Stimulated activated CD8-positive, alpha-beta memory T cell treated with anti-CD3 and anti-CD28 coated beads, Interleukin-15, amount 100 ng/mL, for 4 hours (primary cell): ENCODE measurements around the gene INTS6.

Experiments used
- DNase-seq, 2 donors: peaks; one replicate each; pipeline ENCODE4 v3.0.0-alpha.2; 2020; ENCODE audit warnings: low read depth in 2 of 2

The INTS6 gene

GRCh38 chr13:51318876-51319275, 134.0 kb downstream of the INTS6 start:
- no peak for DNase-seq

- DNase-seq: no peak
These were observed 134.8 kb downstream of the INTS6 start for GRCh38 chr13:51318015-51318414.

- no peak for DNase-seq
These were observed 135.6 kb downstream of the INTS6 start for GRCh38 chr13:51317262-51317661.

GRCh38 chr13:51313619-51314018, 139.2 kb downstream of the INTS6 start:
- no peak for DNase-seq

GRCh38 chr13:51311957-51312520, 140.8 kb downstream of the INTS6 start:
- DNase-seq: no peak
